Natural killer cell (primary cell): ENCODE measurements around the gene NRXN3. TPM values are rescaled to one million over a fixed set of nuclear protein-coding genes. Genes with fewer than 3 reads are reported as not detected.

Experiments
- ATAC-seq, 3 donors: fragments of 150-1000 bp in 2 of 3; fragments of 200-7000 bp in 1 of 3; cut with Tn5 transposase; 1 replicate in 1 of 3; 2 replicates in 2 of 3; pipeline ENCODE4 v1.10.0; 2021; ENCODE audit warnings: mild to moderate bottlenecking in 2 of 3, moderate library complexity in 2 of 3
- DNase-seq, 2 donors: peaks; one replicate each; pipeline versions ENCODE4 v3.0.0 to v3.0.0-alpha.2; 2013 to 2021; ENCODE audit warnings: mixed read lengths in 1 of 2
- H3K27ac ChIP-seq: one replicate; pipeline ENCODE4 v1.5.1; 2013; ENCODE audit warnings: mild to moderate bottlenecking, low read length
- H3K27me3 ChIP-seq: one replicate; pipeline ENCODE4 v1.6.1; 2013; ENCODE audit warnings: low read length; ENCODE audit not compliant: control insufficient read depth, insufficient read depth
- H3K36me3 ChIP-seq: one replicate; pipeline ENCODE4 v1.6.1; 2013; ENCODE audit warnings: low read length; ENCODE audit not compliant: control insufficient read depth, insufficient read depth
- H3K4me1 ChIP-seq: one replicate; pipeline ENCODE4 v1.6.1; 2013; ENCODE audit warnings: low read length; ENCODE audit not compliant: control insufficient read depth, insufficient read depth
- H3K4me3 ChIP-seq: one replicate; pipeline ENCODE4 v1.5.1; 2013; ENCODE audit warnings: low read length
- H3K9me3 ChIP-seq: one replicate; pipeline ENCODE4 v1.6.1; 2013; ENCODE audit warnings: low read length; ENCODE audit not compliant: control insufficient read depth, insufficient read depth
- H3K27ac Mint-ChIP-seq, 2 donors: one replicate each; pipeline ENCODE4 v1.8.0; 2022; ENCODE audit warnings: mild to moderate bottlenecking in 2 of 2, mixed read lengths in 2 of 2, moderate library complexity in 1 of 2
- H3K27me3 Mint-ChIP-seq, 2 donors: one replicate each; pipeline ENCODE4 v1.8.0; 2022; ENCODE audit warnings: low read depth in 2 of 2, mixed read lengths in 2 of 2
- H3K36me3 Mint-ChIP-seq: one replicate; pipeline ENCODE4 v1.8.0; 2022; ENCODE audit warnings: mixed read lengths
- H3K4me1 Mint-ChIP-seq, 2 donors: one replicate each; pipeline ENCODE4 v1.8.0; 2022; ENCODE audit warnings: mixed read lengths in 2 of 2
- H3K4me3 Mint-ChIP-seq: one replicate; pipeline ENCODE4 v1.8.0; 2022; ENCODE audit warnings: mild to moderate bottlenecking, moderate library complexity, mixed read lengths
- H3K9me3 Mint-ChIP-seq, 2 donors: one replicate each; pipeline ENCODE4 v1.8.0; 2022; ENCODE audit warnings: mixed read lengths in 2 of 2
- CTCF ChIP-seq: fragments of 200-600 bp; IDR thresholded peaks from one replicate; pipeline ENCODE4 v1.8.0; 2022; ENCODE audit warnings: antibody characterized with exemption
- WGBS: methylation state at CpG from one replicate; pipeline ENCODE4 v1.1.7; 2013; ENCODE audit warnings: missing lambda C conversion rate; ENCODE audit not compliant: insufficient coverage; 5-methylcytosine and 5-hydroxymethylcytosine counted together
- intact Hi-C: fragments of 100-400 bp; cut with micrococcal nuclease; formaldehyde crosslinking; loops from one replicate; pipeline ENCODE4 v1.14.2; 2022
- total RNA-seq, 4 donors: library from RNA; stranded (reverse); fragments of 120-200 nt in 1 of 4; gene quantifications; one replicate each; pipeline versions ENCODE4 v1.2.3 to v1.2.4, GENCODE V29; 2013 to 2022

NRXN3 gene
- total RNA-seq, 3 donors from 2014 or later (not counting 1 experiment from before 2014, with no cell fraction given): not detected

GRCh38 chr14:79021766-79022165 lies 851.6 kb downstream of the NRXN3 start:
- H3K4me3 Mint-ChIP-seq: no peak overlapping the region
- TF ChIP-seq CTCF: no peak
- Histone ChIP-seq H3K27ac (no peak overlapping the region), H3K4me1 (no peaks in the 10 kb centered on the region), H3K9me3 (no peaks in the 10 kb centered on the region), H3K36me3 (no peaks in the 10 kb centered on the region), H3K27me3 (no peaks in the 10 kb centered on the region), H3K4me3 (no peak overlapping the region)
- H3K9me3 Mint-ChIP-seq: peaks cover 0 to 6% of the 10 kb centered on the region in 2 donors
- DNase-seq (no peak), ATAC-seq (no peak)
- intact Hi-C loops: no loop called here
- H3K27me3 Mint-ChIP-seq: no peaks in the 10 kb centered on the region
- WGBS: no CpG with 5 or more reads among the region's 1 CpG
- H3K36me3 Mint-ChIP-seq: no peaks in the 10 kb centered on the region
- H3K4me1 Mint-ChIP-seq: no peaks in the 10 kb centered on the region
- no peak overlapping the region for H3K27ac Mint-ChIP-seq

- Mint-ChIP-seq H3K9me3 (peaks cover 3 to 13% of the 10 kb centered on the region in 2 donors), H3K4me3 (no peak overlapping the region), H3K4me1 (no peaks in the 10 kb centered on the region), H3K27me3 (no peaks in the 10 kb centered on the region), H3K27ac (no peak overlapping the region), H3K36me3 (no peaks in the 10 kb centered on the region)
- Histone ChIP-seq H3K9me3 (peaks cover 5% of the 10 kb centered on the region), H3K27ac (no peak overlapping the region), H3K36me3 (no peaks in the 10 kb centered on the region), H3K27me3 (no peaks in the 10 kb centered on the region), H3K4me3 (no peak overlapping the region), H3K4me1 (no peaks in the 10 kb centered on the region)
- no peak for TF ChIP-seq CTCF
- DNase-seq (no peak), ATAC-seq (no peak)
- 83% methylated on average over 3 of the region's 3 CpGs for WGBS
- intact Hi-C loops: no loop called here
Observed at GRCh38 chr14:79027138-79027537, 857.0 kb downstream of the NRXN3 start.

- DNase-seq (no peak), ATAC-seq (peak in 1 of 3 donors; percentile 48)
- WGBS: 13% methylated on average over 3 of the region's 3 CpGs
- Mint-ChIP-seq H3K36me3 (no peaks in the 10 kb centered on the region), H3K27me3 (no peaks in the 10 kb centered on the region), H3K9me3 (peaks cover 3 to 13% of the 10 kb centered on the region in 2 donors), H3K27ac (no peak overlapping the region), H3K4me1 (no peaks in the 10 kb centered on the region), H3K4me3 (no peak overlapping the region)
- no peak for TF ChIP-seq CTCF
- Histone ChIP-seq H3K27ac (no peak overlapping the region), H3K4me3 (no peak overlapping the region), H3K9me3 (peaks cover 5% of the 10 kb centered on the region), H3K27me3 (no peaks in the 10 kb centered on the region), H3K36me3 (no peaks in the 10 kb centered on the region), H3K4me1 (no peaks in the 10 kb centered on the region)
- intact Hi-C loops: no loop called here
Observed at GRCh38 chr14:79028281-79028680, 858.1 kb downstream of the NRXN3 start.

GRCh38 chr14:79036441-79036840 lies 866.3 kb downstream of the NRXN3 start:
- H3K36me3 ChIP-seq: no peaks in the 10 kb centered on the region
- peaks cover 2 to 8% of the 10 kb centered on the region in 2 donors for H3K9me3 Mint-ChIP-seq
- DNase-seq: no peak

More at GRCh38 chr14:79036441-79036840, 866.3 kb downstream of the NRXN3 start:
- H3K4me3 Mint-ChIP-seq: no peak overlapping the region
- H3K36me3 Mint-ChIP-seq: no peaks in the 10 kb centered on the region
- no peaks in the 10 kb centered on the region for H3K27me3 Mint-ChIP-seq
- H3K27me3 ChIP-seq: no peaks in the 10 kb centered on the region
- no peaks in the 10 kb centered on the region for H3K4me1 Mint-ChIP-seq
- no peak for TF ChIP-seq CTCF
- intact Hi-C loops: no loop called here
- WGBS: 6% methylated on average over 3 of the region's 4 CpGs
- ATAC-seq: no peak
- H3K27ac Mint-ChIP-seq: no peak overlapping the region
- peaks cover 4% of the 10 kb centered on the region for H3K9me3 ChIP-seq
- H3K4me3 ChIP-seq: no peak overlapping the region
- H3K27ac ChIP-seq: no peak overlapping the region
- H3K4me1 ChIP-seq: no peaks in the 10 kb centered on the region
